SH-SY5Y (cell line): ENCODE results near the gene SPDEF.

Experiments used
- GATA2 ChIP-seq: IDR thresholded peaks from 2 replicates; pipeline ENCODE4 v1.6.1; 2011; ENCODE audit warnings: mild to moderate bottlenecking, low read depth, low read length
- GATA3 ChIP-seq: IDR thresholded peaks from 2 replicates; pipeline ENCODE4 v1.6.1; 2011; ENCODE audit warnings: low read depth, mild to moderate bottlenecking, low read length, moderate library complexity

- TF ChIP-seq GATA2 (no peak), GATA3 (no peak)
These were observed 39.4 kb upstream of the SPDEF start for GRCh38 chr6:34595332-34596184.
